Dermis lymphatic vessel endothelial cell (primary cell): ENCODE measurements around the gene WDR44. TPM values are rescaled to one million over a fixed set of nuclear protein-coding genes. Genes with fewer than 3 reads are reported as not detected.

Source experiments
- total RNA-seq: library from RNA; depleted of rRNA; stranded (reverse); fragments of >200 nt; gene quantifications from 2 replicates; pipeline ENCODE4 v1.2.1, GENCODE V29; 2014

WDR44 gene
- 9.2 and 10.2 TPM in 2 replicates for total RNA-seq

GRCh38 chrX:118345464-118346257 lies at the start of gene WDR44:
WDR44 (plus strand) TSS chrX:118346106; CDS start chrX:118346504, 398 bp downstream.

GRCh38 chrX:118495061-118495921 lies 149.4 kb downstream of the WDR44 start, which contains the start of gene DOCK11:
DOCK11 (plus strand) TSS chrX:118495815; CDS start chrX:118495972, 157 bp downstream.

Other genes with a start within 250 kb of the WDR44 start
- 0.34 and 0.54 TPM in 2 replicates for gene KLHL13, start 229.3 kb upstream of the WDR44 start, total RNA-seq
- 0.43 and 0.60 TPM in 2 replicates for gene DOCK11, start 149.7 kb downstream of the WDR44 start, total RNA-seq